GM19025 (cell line): ENCODE measurements around the gene PLTP.

Experiments used
- ATAC-seq: cut with Tn5 transposase; IDR thresholded peaks from one replicate; pipeline ENCODE4 v1.9.1; 2021; ENCODE audit warnings: mild to moderate bottlenecking, low read depth, moderate library complexity; ENCODE audit not compliant: unreplicated experiment

Gene PLTP

DNA sequence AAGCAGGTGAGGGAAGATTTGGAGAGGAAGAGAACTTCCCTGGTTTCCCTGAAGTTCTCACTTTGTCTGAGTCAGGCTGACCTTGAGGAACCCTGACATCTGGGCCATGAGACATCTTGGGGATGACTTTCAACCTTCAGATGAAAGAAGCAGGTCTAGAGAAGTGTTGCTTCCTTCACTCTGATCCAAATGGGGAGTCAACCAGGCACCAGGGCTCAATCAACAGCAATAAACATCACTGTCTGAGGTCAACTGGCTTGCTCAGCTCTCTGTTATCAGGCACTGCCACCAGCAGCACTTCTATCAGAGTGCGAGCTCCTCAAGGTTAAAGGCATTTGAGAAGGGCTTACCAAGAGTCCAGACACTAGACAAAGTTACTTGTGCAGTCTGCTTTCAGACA lies 61.0 kb downstream of the PLTP start:
- no peak for ATAC-seq

DNA sequence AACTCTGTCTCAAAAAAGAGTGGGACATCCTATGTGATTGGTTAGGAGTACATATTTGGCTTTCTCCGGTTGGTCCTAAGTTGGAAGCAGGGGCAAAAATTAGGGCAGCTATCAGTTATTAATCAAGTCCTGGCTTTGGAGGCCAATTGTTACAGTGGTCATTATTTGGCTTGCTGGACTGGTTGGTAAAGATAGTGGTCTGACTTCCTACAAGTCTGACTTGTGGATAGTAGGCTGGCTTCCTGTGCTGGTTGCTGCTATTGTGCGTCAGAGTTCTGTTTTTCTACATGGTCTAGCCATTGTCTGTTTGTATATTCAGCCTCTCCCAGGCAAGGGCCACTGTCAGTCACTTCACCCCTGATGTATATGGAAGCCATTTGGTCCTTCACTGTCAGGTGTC lies 61.7 kb downstream of the PLTP start:
- ATAC-seq, result no peak

DNA sequence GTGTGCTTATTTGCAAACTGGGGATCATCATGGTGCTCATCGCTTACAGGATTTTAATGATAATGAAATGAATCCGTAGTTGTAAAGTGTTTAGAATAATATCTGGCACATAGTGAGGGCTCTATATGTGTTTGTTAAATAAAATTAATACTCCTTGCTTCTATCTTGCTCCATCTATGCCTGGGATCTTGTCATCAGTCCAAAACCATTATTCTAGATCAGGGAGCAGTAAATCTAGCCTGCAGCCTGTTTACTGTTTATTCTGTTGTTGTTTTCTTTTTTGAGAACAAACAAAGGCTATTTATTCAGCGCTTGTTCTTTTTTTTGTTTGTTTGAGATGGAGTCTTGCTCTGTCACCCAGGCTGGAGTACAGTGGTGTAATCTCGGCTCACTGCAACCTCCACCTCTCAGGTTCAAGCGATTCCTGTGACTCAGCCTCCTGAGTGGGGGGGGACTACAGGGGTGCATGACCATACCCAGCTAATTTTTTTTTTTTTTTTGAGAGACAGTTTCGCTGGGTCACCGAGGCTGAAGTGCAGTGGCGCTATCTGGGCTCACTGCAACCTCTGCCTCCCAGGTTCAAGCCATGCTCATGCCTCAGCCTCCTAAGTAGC lies 62.9 kb downstream of the PLTP start:
- ATAC-seq, result no peak
